GM23338 (cell line): ENCODE data around the gene UVRAG. TPM values are rescaled to one million over a fixed set of nuclear protein-coding genes. Genes with fewer than 3 reads are reported as not detected.

Experiments
- ATAC-seq: fragments of 200-7000 bp; cut with Tn5 transposase; 3 replicates; pipeline ENCODE4 v1.9.1; 2020
- DNase-seq: peaks from one replicate; pipeline ENCODE4 v3.0.0-alpha.2; 2015; ENCODE audit warnings: low spot score
- H2AFZ ChIP-seq: fragments of 200-600 bp; sonication (generic); 2 replicates; pipeline ENCODE4 v1.8.0; 2016; ENCODE audit warnings: antibody characterized with exemption, mild to moderate bottlenecking, moderate library complexity
- H3F3A ChIP-seq: fragments of 200-600 bp; sonication (generic); replicated peaks from 2 replicates; pipeline ENCODE4 v1.8.0; 2017; ENCODE audit warnings: antibody characterized with exemption, mixed run types, low read depth
- H3K27ac ChIP-seq: fragments of 200-600 bp; sonication (generic); 2 replicates; pipeline ENCODE4 v1.6.1; 2016; ENCODE audit warnings: low read depth
- H3K27me3 ChIP-seq: fragments of 200-600 bp; sonication (generic); 2 replicates; pipeline ENCODE4 v1.8.0; 2016; ENCODE audit warnings: mild to moderate bottlenecking, mixed run types, moderate library complexity; ENCODE audit not compliant: insufficient read depth
- H3K36me3 ChIP-seq: fragments of 200-600 bp; sonication (generic); 2 replicates; pipeline ENCODE4 v1.8.0; 2016; ENCODE audit warnings: mild to moderate bottlenecking; ENCODE audit not compliant: insufficient read depth
- H3K4me1 ChIP-seq: fragments of 200-600 bp; sonication (generic); 2 replicates; pipeline ENCODE4 v1.8.0; 2016; ENCODE audit warnings: mild to moderate bottlenecking, moderate library complexity; ENCODE audit not compliant: insufficient read depth
- H3K4me2 ChIP-seq: fragments of 200-600 bp; sonication (generic); 2 replicates; pipeline ENCODE4 v1.7.1; 2017; ENCODE audit warnings: mixed run types
- H3K4me3 ChIP-seq: fragments of 200-600 bp; sonication (generic); 2 replicates; pipeline ENCODE4 v1.6.1; 2016; ENCODE audit warnings: mixed run types
- H3K79me2 ChIP-seq: fragments of 200-600 bp; sonication (generic); replicated peaks from 2 replicates; pipeline ENCODE4 v1.8.0; 2017; ENCODE audit warnings: mild to moderate bottlenecking; ENCODE audit not compliant: insufficient read depth
- H3K9me2 ChIP-seq: fragments of 200-600 bp; sonication (generic); 2 replicates; pipeline ENCODE4 v1.8.0; 2017; ENCODE audit not compliant: insufficient read depth
- H4K20me1 ChIP-seq: fragments of 200-600 bp; sonication (generic); replicated peaks from 2 replicates; pipeline ENCODE4 v1.8.0; 2017; ENCODE audit warnings: mild to moderate bottlenecking; ENCODE audit not compliant: insufficient read depth
- H3K27ac Mint-ChIP-seq: 2 replicates; pipeline ENCODE4 v1.8.0; 2020; ENCODE audit warnings: inconsistent platforms, mild to moderate bottlenecking, moderate library complexity, mixed read lengths
- H3K27me3 Mint-ChIP-seq: 3 replicates; pipeline ENCODE4 v1.8.0; 2022; ENCODE audit warnings: low read depth, mild to moderate bottlenecking, moderate library complexity, mixed read lengths, inconsistent platforms; ENCODE audit not compliant: insufficient read depth, poor library complexity
- H3K36me3 Mint-ChIP-seq: 3 replicates; pipeline ENCODE4 v1.8.0; 2021; ENCODE audit warnings: low read depth, mild to moderate bottlenecking, inconsistent platforms, moderate library complexity, mixed read lengths
- H3K4me1 Mint-ChIP-seq: 3 replicates; pipeline ENCODE4 v1.8.0; 2020; ENCODE audit warnings: mild to moderate bottlenecking, inconsistent platforms, mixed read lengths
- H3K4me3 Mint-ChIP-seq: 3 replicates; pipeline ENCODE4 v1.8.0; 2021; ENCODE audit warnings: moderate library complexity, mild to moderate bottlenecking, inconsistent platforms, mixed read lengths
- H3K9me3 Mint-ChIP-seq: 3 replicates; pipeline ENCODE4 v1.8.0; 2020; ENCODE audit warnings: moderate library complexity, mild to moderate bottlenecking, inconsistent platforms, mixed read lengths
- CREB1 ChIP-seq: fragments of 250-450 bp; sonication (Bioruptor Pico); IDR thresholded peaks from 2 replicates; pipeline ENCODE4 v1.5.0; 2020; ENCODE audit warnings: low read depth, mild to moderate bottlenecking, moderate library complexity
- CTCF ChIP-seq, 2 experiments: fragments of 200-600 bp in 1 of 2; sonication (generic) in 1 of 2; conservative IDR thresholded peaks; 2 replicates each; pipeline versions ENCODE4 v1.5.1 to v1.6.1; 2016 to 2017; ENCODE audit warnings: antibody characterized with exemption in 2 of 2, low read depth in 2 of 2, mild to moderate bottlenecking in 2 of 2, moderate library complexity in 1 of 2
- EZH2phosphoT487 ChIP-seq: fragments of 200-600 bp; sonication (generic); IDR thresholded peaks from one replicate; pipeline ENCODE4 v1.8.1; 2018; ENCODE audit warnings: antibody characterized with exemption; ENCODE audit not compliant: unreplicated experiment
- JUNB ChIP-seq: IDR thresholded peaks from one replicate; pipeline ENCODE4 v1.6.1; 2016; ENCODE audit warnings: antibody characterized with exemption; ENCODE audit not compliant: unreplicated experiment
- NANOG ChIP-seq: IDR thresholded peaks from 2 replicates; pipeline ENCODE4 v1.6.1; 2016; ENCODE audit warnings: antibody characterized with exemption, borderline replicate concordance
- ZNF114 ChIP-seq: fragments of 250-450 bp; sonication (Bioruptor Pico); IDR thresholded peaks from 2 replicates; pipeline ENCODE4 v1.5.0; 2020; ENCODE audit warnings: mild to moderate bottlenecking, moderate library complexity
- ZNF462 ChIP-seq: fragments of 250-450 bp; sonication (Bioruptor Pico); IDR thresholded peaks from 2 replicates; pipeline ENCODE4 v1.5.0; 2020; ENCODE audit warnings: mild to moderate bottlenecking, moderate library complexity
- polyA plus RNA-seq: library from polyadenylated mRNA; unstranded; fragments of >200 nt; fragmentation: Nextera tagmentation; extraction: Ambion mirVana; gene quantifications from 2 replicates; pipeline ENCODE4 v1.2.1, GENCODE V29; 2016
- total RNA-seq: library from RNA; depleted of rRNA; stranded (reverse); fragments of >200 nt; shearing (Covaris generic); gene quantifications from 2 replicates; pipeline ENCODE4 v1.2.3, GENCODE V29; 2014
- TF ChIP-seq, protein P1 (sequence below): IDR thresholded peaks from one replicate; pipeline ENCODE4 v1.6.1; 2018; ENCODE audit warnings: antibody characterized with exemption; ENCODE audit not compliant: unreplicated experiment

UVRAG gene
- total and polyA plus RNA-seq, 2 experiments from 2014 or later = 15.3 to 17.4 TPM

- Histone ChIP-seq H3K4me3 (no peak overlapping the region), H3K36me3 (no peaks in the 10 kb centered on the region; the same call in 1 of the 2 replicates), H3K27me3 (no peaks in the 10 kb centered on the region), H4K20me1 (no peaks in the 10 kb centered on the region), H3F3A (no peaks in the 10 kb centered on the region), H3K4me1 (no peaks in the 10 kb centered on the region), H3K4me2 (no peak overlapping the region), H3K27ac (no peak overlapping the region), H3K79me2 (no peaks in the 10 kb centered on the region), H3K9me2 (no peaks in the 10 kb centered on the region), H2AFZ (no peak overlapping the region)
- no peak for DNase-seq
- no peak for ATAC-seq
- no peaks in the 10 kb centered on the region for H3K4me1 Mint-ChIP-seq
- no peaks in the 10 kb centered on the region for H3K9me3 Mint-ChIP-seq
- H3K27ac Mint-ChIP-seq = no peak overlapping the region
- no peaks in the 10 kb centered on the region for H3K27me3 Mint-ChIP-seq
- TF ChIP-seq JUNB (no peak), CTCF (conservative IDR thresholded peaks at IDR 0.05; ENCODE audit: low read depth in 2 of 2) (peak in 1 of 2 experiments; percentile 23; a peak in 1 of 4 replicates), CREB1 (CRISPR knock-in tag) (no peak)
- H3K36me3 Mint-ChIP-seq = peaks cover 13% of the 10 kb centered on the region; the same call in 2 of the 3 replicates
- H3K4me3 Mint-ChIP-seq = no peak overlapping the region
Observed at GRCh38 chr11:76013526-76013925, 198.5 kb downstream of the UVRAG start.

DNA sequence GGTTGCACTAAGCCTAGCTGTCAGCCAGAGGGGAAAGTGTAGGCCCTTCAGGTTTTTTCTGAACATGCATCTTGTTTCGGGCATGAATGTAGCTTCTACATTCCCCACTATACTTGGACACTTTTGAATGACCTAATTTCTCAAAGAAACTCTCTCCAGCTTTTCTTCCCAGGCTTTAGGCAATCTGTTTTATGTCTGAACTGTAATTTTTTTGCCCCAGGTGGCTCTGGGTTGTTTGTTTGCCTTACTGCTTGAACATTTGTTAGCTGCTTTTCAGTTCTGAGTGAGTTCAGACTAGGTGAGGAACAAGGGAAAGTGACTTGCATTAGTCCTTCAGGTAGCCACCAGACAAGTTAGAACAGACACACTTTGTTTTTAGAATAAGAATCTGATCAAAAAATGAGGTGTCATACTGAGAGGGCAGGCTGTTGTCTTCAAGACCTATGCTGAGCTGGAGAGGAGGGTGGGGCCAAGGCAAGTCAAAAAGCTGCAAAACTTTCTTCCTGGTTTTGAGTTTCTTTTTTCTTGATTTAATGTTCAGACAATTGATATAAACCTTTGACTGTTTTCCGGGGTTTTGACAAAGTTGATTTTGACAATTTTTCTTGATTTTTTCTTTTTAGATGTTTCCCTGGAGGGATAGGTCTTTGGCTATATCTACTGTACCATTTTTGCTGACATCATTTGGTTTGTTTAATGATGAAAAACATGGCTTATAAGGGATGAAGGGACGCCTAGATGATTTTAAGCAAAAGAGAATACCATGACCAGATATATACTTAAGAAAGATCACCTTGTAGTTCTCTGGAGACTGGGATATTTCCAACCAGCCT, 208.4 kb downstream of the UVRAG start:
- no peaks in the 10 kb centered on the region for H3K36me3 ChIP-seq
- no peaks in the 10 kb centered on the region for H3K9me2 ChIP-seq
- H3K4me2 ChIP-seq = no peak overlapping the region
- H3K27me3 ChIP-seq = no peaks in the 10 kb centered on the region
- peaks cover 31% of the 10 kb centered on the region for H3K4me1 Mint-ChIP-seq
- H3K4me1 ChIP-seq = peaks cover 3% of the 10 kb centered on the region; the same call in 1 of the 2 replicates
- peak overlapping the region; percentile 58; the same call in 1 of the 2 replicates for H3K27ac Mint-ChIP-seq
- H4K20me1 ChIP-seq = no peaks in the 10 kb centered on the region
- TF ChIP-seq NANOG (no peak), ZNF114 (CRISPR knock-in tag) (no peak), ZNF462 (CRISPR knock-in tag) (no peak), EZH2phosphoT487 (no peak)
- TF ChIP-seq, protein P1, sequence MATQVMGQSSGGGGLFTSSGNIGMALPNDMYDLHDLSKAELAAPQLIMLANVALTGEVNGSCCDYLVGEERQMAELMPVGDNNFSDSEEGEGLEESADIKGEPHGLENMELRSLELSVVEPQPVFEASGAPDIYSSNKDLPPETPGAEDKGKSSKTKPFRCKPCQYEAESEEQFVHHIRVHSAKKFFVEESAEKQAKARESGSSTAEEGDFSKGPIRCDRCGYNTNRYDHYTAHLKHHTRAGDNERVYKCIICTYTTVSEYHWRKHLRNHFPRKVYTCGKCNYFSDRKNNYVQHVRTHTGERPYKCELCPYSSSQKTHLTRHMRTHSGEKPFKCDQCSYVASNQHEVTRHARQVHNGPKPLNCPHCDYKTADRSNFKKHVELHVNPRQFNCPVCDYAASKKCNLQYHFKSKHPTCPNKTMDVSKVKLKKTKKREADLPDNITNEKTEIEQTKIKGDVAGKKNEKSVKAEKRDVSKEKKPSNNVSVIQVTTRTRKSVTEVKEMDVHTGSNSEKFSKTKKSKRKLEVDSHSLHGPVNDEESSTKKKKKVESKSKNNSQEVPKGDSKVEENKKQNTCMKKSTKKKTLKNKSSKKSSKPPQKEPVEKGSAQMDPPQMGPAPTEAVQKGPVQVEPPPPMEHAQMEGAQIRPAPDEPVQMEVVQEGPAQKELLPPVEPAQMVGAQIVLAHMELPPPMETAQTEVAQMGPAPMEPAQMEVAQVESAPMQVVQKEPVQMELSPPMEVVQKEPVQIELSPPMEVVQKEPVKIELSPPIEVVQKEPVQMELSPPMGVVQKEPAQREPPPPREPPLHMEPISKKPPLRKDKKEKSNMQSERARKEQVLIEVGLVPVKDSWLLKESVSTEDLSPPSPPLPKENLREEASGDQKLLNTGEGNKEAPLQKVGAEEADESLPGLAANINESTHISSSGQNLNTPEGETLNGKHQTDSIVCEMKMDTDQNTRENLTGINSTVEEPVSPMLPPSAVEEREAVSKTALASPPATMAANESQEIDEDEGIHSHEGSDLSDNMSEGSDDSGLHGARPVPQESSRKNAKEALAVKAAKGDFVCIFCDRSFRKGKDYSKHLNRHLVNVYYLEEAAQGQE = no peak
- H3F3A ChIP-seq = no peaks in the 10 kb centered on the region
- H3K79me2 ChIP-seq = no peaks in the 10 kb centered on the region
- H3K27me3 Mint-ChIP-seq = no peaks in the 10 kb centered on the region
- H3K27ac ChIP-seq = peak overlapping the region; percentile 55; the same call in 1 of the 2 replicates
- ATAC-seq = no peak
- DNase-seq = no peak
- no peaks in the 10 kb centered on the region for H3K9me3 Mint-ChIP-seq
- H3K4me3 ChIP-seq = no peak overlapping the region
- no peak overlapping the region for H2AFZ ChIP-seq
- H3K4me3 Mint-ChIP-seq = no peak overlapping the region
- peaks cover 3% of the 10 kb centered on the region for H3K36me3 Mint-ChIP-seq
